Measurements from ENCODE around the gene VAPB. TPM values are rescaled to one million over a fixed set of nuclear protein-coding genes. Genes with fewer than 3 reads are reported as not detected.
A peak's percentile ranks its signal among the peaks of the same experiment; 100 is the strongest.

Gene VAPB
- total RNA-seq, 2 donors from 2014 or later = 20.2 to 21.8 TPM

GRCh38 chr20:58497076-58497641 lies 108.1 kb downstream of the VAPB start:
- no peaks in the 10 kb centered on the region for H3K36me3 ChIP-seq
- H3K4me3 ChIP-seq = no peak overlapping the region
- peaks cover 0 to 7% of the 10 kb centered on the region in 2 donors for H3K9me3 ChIP-seq
- peak; percentile 32 for DNase-seq (ENCODE audit: low spot score)
- TF ChIP-seq CTCF (IDR thresholded peaks at IDR 0.05) = no peak
- H3K27ac ChIP-seq = no peak overlapping the region
- H3K27me3 ChIP-seq = no peaks in the 10 kb centered on the region
- H3K4me1 ChIP-seq = no peaks in the 10 kb centered on the region

- H3K9me3 ChIP-seq = peaks cover 0 to 10% of the 10 kb centered on the region in 2 donors
- H3K4me3 ChIP-seq = no peak overlapping the region
- no peak for TF ChIP-seq CTCF (IDR thresholded peaks at IDR 0.05)
- DNase-seq (ENCODE audit: low spot score) = no peak
- H3K36me3 ChIP-seq = no peaks in the 10 kb centered on the region
- H3K4me1 ChIP-seq = no peaks in the 10 kb centered on the region
- H3K27me3 ChIP-seq = no peaks in the 10 kb centered on the region
- H3K27ac ChIP-seq = no peak overlapping the region
Measured at GRCh38 chr20:58497724-58498469, 108.9 kb downstream of the VAPB start.

- Histone ChIP-seq H3K27me3 (no peaks in the 10 kb centered on the region), H3K4me1 (no peaks in the 10 kb centered on the region), H3K4me3 (no peak overlapping the region), H3K36me3 (no peaks in the 10 kb centered on the region), H3K27ac (no peak overlapping the region), H3K9me3 (peaks cover 0 to 14% of the 10 kb centered on the region in 2 donors)
- TF ChIP-seq CTCF (IDR thresholded peaks at IDR 0.05) = no peak
- no peak for DNase-seq (ENCODE audit: low spot score)
Measured at GRCh38 chr20:58498470-58499068, 109.5 kb downstream of the VAPB start.

- H3K4me1 ChIP-seq = no peaks in the 10 kb centered on the region
- no peak for TF ChIP-seq CTCF (IDR thresholded peaks at IDR 0.05)
- H3K36me3 ChIP-seq = no peaks in the 10 kb centered on the region
- H3K27ac ChIP-seq = no peak overlapping the region
- H3K27me3 ChIP-seq = no peaks in the 10 kb centered on the region
- no peak overlapping the region for H3K4me3 ChIP-seq
- DNase-seq (ENCODE audit: low spot score) = peak; percentile 21
- H3K9me3 ChIP-seq = peaks cover 0 to 31% of the 10 kb centered on the region in 2 donors
Measured at GRCh38 chr20:58500256-58500655, 111.2 kb downstream of the VAPB start.

Other genes starting within 250 kb of the VAPB start
- not detected for gene ANKRD60, start 160.6 kb upstream of the VAPB start, total RNA-seq
- gene RAB22A, start 79.5 kb upstream of the VAPB start, total RNA-seq = 1 to 10 TPM; 7.5 to 9.3 TPM
- 1 to 10 TPM in 1 of 2 donors, under 1 TPM in 1; 0.89 to 1.5 TPM for gene APCDD1L, start 126.2 kb downstream of the VAPB start, total RNA-seq

Measured in right atrium auricular region (tissue), 2 donors.